IgD-negative memory B cell (primary cell): ENCODE results near the gene ADGRF3. TPM values are rescaled to one million over a fixed set of nuclear protein-coding genes. Genes with fewer than 3 reads are reported as not detected.
"Not testable (repeated sequence)": the region's sequence is repeated elsewhere in the genome, so short reads cannot be mapped to it uniquely, and the experiment has no call there.

Experiments
- H3K27ac Mint-ChIP-seq, 3 donors: one replicate each; pipeline ENCODE4 v1.8.0; 2020 to 2022; ENCODE audit warnings: mild to moderate bottlenecking in 3 of 3, mixed read lengths in 3 of 3, moderate library complexity in 1 of 3
- H3K27me3 Mint-ChIP-seq: one replicate; pipeline ENCODE4 v1.8.0; 2021; ENCODE audit warnings: mixed read lengths
- H3K36me3 Mint-ChIP-seq: one replicate; pipeline ENCODE4 v1.8.0; 2020; ENCODE audit warnings: mild to moderate bottlenecking, mixed read lengths
- H3K4me1 Mint-ChIP-seq, 3 donors: one replicate each; pipeline ENCODE4 v1.8.0; 2020 to 2022; ENCODE audit warnings: mixed read lengths in 3 of 3, mild to moderate bottlenecking in 1 of 3
- H3K4me3 Mint-ChIP-seq, 4 donors: one replicate each; pipeline ENCODE4 v1.8.0; 2020 to 2022; ENCODE audit warnings: mild to moderate bottlenecking in 4 of 4, mixed read lengths in 4 of 4, moderate library complexity in 3 of 4
- H3K9me3 Mint-ChIP-seq, 3 donors: one replicate each; pipeline ENCODE4 v1.8.0; 2020 to 2021; ENCODE audit warnings: mixed read lengths in 3 of 3, mild to moderate bottlenecking in 1 of 3
- polyA plus RNA-seq: library from polyadenylated mRNA; unstranded; fragments of 300-500 nt; fragmentation: Illumina TruSeq; gene quantifications from one replicate; pipeline ENCODE4 v1.2.3, GENCODE V29; 2021

Gene ADGRF3
- polyA plus RNA-seq, 1 donor from 2014 or later: 0.38 TPM

DNA sequence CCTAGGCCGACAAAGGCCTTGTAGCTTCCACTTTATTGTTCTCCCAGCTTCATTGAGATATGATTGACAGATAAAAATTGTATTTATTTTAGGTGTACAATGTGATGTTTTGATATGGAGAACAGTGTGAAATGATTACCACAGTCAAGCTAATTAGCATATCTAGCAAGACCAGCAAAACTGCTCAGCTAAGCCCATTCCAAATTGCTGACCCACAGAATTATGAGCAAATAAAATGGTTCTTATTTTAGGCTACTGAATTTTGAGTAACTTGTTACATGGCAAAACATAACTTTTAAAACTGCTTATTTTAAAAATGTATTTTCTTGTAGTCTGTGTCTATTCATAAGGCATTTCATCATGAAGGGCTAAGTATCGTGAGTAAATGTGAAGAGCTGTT, 9.3 kb downstream of the ADGRF3 start:
- peaks cover 0 to 2% (median 2%) of the 10 kb centered on the region in 3 donors for H3K4me1 Mint-ChIP-seq
- no peak overlapping the region for H3K4me3 Mint-ChIP-seq
- no peaks in the 10 kb centered on the region for H3K27me3 Mint-ChIP-seq
- peak overlapping the region in 1 of 3 donors; percentile 32 for H3K27ac Mint-ChIP-seq
- no peaks in the 10 kb centered on the region for H3K36me3 Mint-ChIP-seq
- no peaks in the 10 kb centered on the region for H3K9me3 Mint-ChIP-seq

DNA sequence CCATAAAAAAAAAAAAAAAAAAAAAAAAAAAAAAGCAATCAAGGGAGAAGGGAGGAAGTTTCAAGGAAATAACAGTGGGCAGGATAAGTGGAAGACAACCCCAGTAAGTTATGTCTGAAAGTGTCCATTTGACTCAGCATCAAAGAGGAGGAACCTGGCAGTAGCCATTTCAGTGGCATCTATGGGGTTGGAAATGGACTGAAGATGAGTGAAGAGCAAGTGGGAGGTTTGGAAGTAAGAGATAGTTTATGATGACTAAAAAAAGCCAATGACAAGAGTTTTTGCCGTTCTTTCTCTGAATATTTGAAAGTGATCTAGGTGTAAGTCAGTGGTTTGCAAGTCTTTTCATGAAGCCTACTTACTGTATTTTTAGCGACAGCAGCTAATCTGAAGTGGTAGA, 9.9 kb downstream of the ADGRF3 start:
- peaks cover 0 to 2% (median 2%) of the 10 kb centered on the region in 3 donors for H3K4me1 Mint-ChIP-seq
- H3K36me3 Mint-ChIP-seq: no peaks in the 10 kb centered on the region
- H3K27ac Mint-ChIP-seq: peak overlapping the region in 1 of 3 donors; percentile 32
- no peak overlapping the region for H3K4me3 Mint-ChIP-seq
- H3K27me3 Mint-ChIP-seq: no peaks in the 10 kb centered on the region
- no peaks in the 10 kb centered on the region for H3K9me3 Mint-ChIP-seq

- no peaks in the 10 kb centered on the region for H3K4me1 Mint-ChIP-seq
- no peaks in the 10 kb centered on the region for H3K36me3 Mint-ChIP-seq
- no peaks in the 10 kb centered on the region for H3K9me3 Mint-ChIP-seq
- no peaks in the 10 kb centered on the region for H3K27me3 Mint-ChIP-seq
- no peak overlapping the region for H3K27ac Mint-ChIP-seq
- H3K4me3 Mint-ChIP-seq: no peak overlapping the region
Measured at GRCh38 chr2:26335231-26335630, 11.4 kb downstream of the ADGRF3 start.

DNA sequence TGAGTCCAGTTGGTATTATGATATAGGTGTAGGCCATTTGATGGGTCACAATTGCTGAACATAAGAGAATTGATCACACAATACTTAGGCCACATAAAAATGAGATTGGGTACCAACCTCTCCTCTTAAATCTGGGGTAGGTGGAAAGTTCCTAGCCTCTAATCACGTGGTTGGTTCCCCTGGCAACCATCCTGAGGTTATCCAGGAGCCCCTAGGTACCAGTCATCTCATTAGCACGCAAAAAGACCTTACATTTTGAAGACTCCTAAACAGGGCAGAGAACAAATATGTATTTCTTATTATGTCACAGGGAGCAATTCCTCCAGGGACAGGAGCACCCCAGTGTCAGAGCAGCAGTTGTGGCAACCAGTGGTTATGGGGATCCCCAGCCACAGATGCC, 13.3 kb downstream of the ADGRF3 start:
- Mint-ChIP-seq H3K4me1 (peaks cover 0 to 6% (median 5%) of the 10 kb centered on the region in 3 donors), H3K27ac (no peak overlapping the region), H3K9me3 (no peaks in the 10 kb centered on the region), H3K36me3 (no peaks in the 10 kb centered on the region), H3K4me3 (no peak overlapping the region), H3K27me3 (no peaks in the 10 kb centered on the region)

- H3K4me1 Mint-ChIP-seq, H3K27me3 Mint-ChIP-seq, H3K4me3 Mint-ChIP-seq, H3K27ac Mint-ChIP-seq, H3K36me3 Mint-ChIP-seq, H3K9me3 Mint-ChIP-seq: not testable (repeated sequence)
Measured at GRCh38 chr2:26331321-26331720, 15.3 kb downstream of the ADGRF3 start.

DNA sequence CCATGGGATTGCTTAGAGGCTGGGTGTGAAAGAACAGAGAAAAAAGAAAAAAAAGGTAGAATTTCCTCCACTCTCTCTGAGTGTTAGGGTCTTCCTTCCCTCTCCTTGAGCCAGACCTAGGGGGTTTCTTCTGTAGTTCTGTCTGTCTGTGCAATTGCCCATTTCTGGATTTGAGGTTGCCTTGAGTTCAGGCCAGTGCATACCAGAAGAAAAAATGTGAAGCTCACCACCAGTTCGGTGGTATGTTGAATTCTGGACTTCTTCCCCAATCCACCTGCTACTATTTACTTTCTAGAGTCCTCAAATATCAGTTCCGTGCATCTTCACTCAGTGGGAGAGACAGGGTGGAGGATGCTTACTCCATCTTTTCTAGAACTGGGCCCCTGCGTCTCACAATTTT, 16.0 kb downstream of the ADGRF3 start:
- no peak overlapping the region for H3K27ac Mint-ChIP-seq
- H3K27me3 Mint-ChIP-seq: no peaks in the 10 kb centered on the region
- no peaks in the 10 kb centered on the region for H3K9me3 Mint-ChIP-seq
- no peaks in the 10 kb centered on the region for H3K36me3 Mint-ChIP-seq
- H3K4me1 Mint-ChIP-seq: peaks cover 0 to 6% (median 5%) of the 10 kb centered on the region in 3 donors
- no peak overlapping the region for H3K4me3 Mint-ChIP-seq

DNA sequence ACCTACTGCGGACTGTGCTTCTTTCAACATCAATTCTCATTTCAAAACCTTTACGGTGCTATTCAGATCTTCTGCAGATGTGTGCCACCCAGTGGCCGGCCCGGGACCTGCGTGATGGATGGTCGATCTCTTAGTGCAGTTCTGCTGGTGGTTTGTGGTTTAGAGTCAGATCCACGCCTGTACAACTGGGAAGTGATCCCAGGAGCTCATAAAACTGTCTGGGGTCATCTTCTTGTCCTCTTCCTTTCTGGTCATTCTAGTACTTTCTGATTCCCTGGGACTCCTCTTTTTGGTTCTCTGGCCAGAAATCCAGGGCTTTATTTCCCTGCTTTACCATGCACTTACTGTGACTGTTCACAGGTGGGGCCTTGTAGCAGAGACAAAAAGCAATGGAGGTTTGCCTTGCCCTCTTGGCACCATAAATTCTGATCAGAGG, 16.5 kb downstream of the ADGRF3 start:
- peaks cover 0 to 6% (median 5%) of the 10 kb centered on the region in 3 donors for H3K4me1 Mint-ChIP-seq
- H3K27me3 Mint-ChIP-seq: no peaks in the 10 kb centered on the region
- H3K9me3 Mint-ChIP-seq: no peaks in the 10 kb centered on the region
- no peak overlapping the region for H3K4me3 Mint-ChIP-seq
- H3K27ac Mint-ChIP-seq: peak overlapping the region in 1 of 3 donors; percentile 9
- H3K36me3 Mint-ChIP-seq: no peaks in the 10 kb centered on the region

DNA sequence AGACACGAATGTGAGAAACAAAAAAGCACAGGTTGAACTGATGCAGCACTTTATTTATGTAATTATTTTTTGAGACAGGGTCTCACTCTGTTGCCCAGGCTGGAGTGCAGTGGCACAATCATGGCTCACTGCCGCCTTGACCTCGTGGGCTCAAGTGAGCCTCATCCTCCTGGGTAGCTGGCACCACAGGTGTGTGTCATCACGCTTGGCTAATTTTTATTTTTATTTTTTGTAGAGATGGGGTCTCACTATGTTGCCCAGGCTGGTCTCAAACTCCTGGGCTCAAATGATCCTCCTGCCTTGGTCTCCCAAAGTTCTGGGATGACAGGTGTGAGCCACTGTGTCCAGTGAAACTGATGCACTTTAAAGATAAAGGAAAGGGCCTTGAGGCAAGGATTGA, 17.5 kb downstream of the ADGRF3 start:
- not testable (repeated sequence) for H3K36me3 Mint-ChIP-seq, H3K27ac Mint-ChIP-seq, H3K4me3 Mint-ChIP-seq, H3K27me3 Mint-ChIP-seq, H3K4me1 Mint-ChIP-seq, H3K9me3 Mint-ChIP-seq

- H3K4me3 Mint-ChIP-seq: no peak overlapping the region
- H3K4me1 Mint-ChIP-seq: peaks cover 0 to 6% (median 5%) of the 10 kb centered on the region in 3 donors
- H3K27me3 Mint-ChIP-seq: no peaks in the 10 kb centered on the region
- H3K9me3 Mint-ChIP-seq: peaks cover 0 to 2% (median 0%) of the 10 kb centered on the region in 3 donors
- no peak overlapping the region for H3K27ac Mint-ChIP-seq
- H3K36me3 Mint-ChIP-seq: no peaks in the 10 kb centered on the region
Measured at GRCh38 chr2:26327291-26328272, 19.0 kb downstream of the ADGRF3 start.

GRCh38 chr2:26326514-26326913, 20.1 kb downstream of the ADGRF3 start:
- H3K27me3 Mint-ChIP-seq: no peaks in the 10 kb centered on the region
- H3K27ac Mint-ChIP-seq: no peak overlapping the region
- H3K9me3 Mint-ChIP-seq: peaks cover 0 to 2% (median 0%) of the 10 kb centered on the region in 3 donors
- no peak overlapping the region for H3K4me3 Mint-ChIP-seq
- peaks cover 0 to 6% (median 5%) of the 10 kb centered on the region in 3 donors for H3K4me1 Mint-ChIP-seq
- no peaks in the 10 kb centered on the region for H3K36me3 Mint-ChIP-seq

GRCh38 chr2:26325851-26326250, 20.7 kb downstream of the ADGRF3 start:
- Mint-ChIP-seq H3K4me3 (no peak overlapping the region), H3K9me3 (peaks cover 0 to 2% (median 0%) of the 10 kb centered on the region in 3 donors), H3K27ac (no peak overlapping the region), H3K27me3 (no peaks in the 10 kb centered on the region), H3K36me3 (no peaks in the 10 kb centered on the region), H3K4me1 (peaks cover 0 to 6% (median 5%) of the 10 kb centered on the region in 3 donors)

GRCh38 chr2:26324903-26325302, 21.7 kb downstream of the ADGRF3 start:
- Mint-ChIP-seq H3K9me3 (peaks cover 0 to 2% (median 0%) of the 10 kb centered on the region in 3 donors), H3K4me1 (peaks cover 0 to 3% (median 2%) of the 10 kb centered on the region in 3 donors), H3K27me3 (no peaks in the 10 kb centered on the region), H3K4me3 (no peak overlapping the region), H3K27ac (no peak overlapping the region), H3K36me3 (no peaks in the 10 kb centered on the region)

DNA sequence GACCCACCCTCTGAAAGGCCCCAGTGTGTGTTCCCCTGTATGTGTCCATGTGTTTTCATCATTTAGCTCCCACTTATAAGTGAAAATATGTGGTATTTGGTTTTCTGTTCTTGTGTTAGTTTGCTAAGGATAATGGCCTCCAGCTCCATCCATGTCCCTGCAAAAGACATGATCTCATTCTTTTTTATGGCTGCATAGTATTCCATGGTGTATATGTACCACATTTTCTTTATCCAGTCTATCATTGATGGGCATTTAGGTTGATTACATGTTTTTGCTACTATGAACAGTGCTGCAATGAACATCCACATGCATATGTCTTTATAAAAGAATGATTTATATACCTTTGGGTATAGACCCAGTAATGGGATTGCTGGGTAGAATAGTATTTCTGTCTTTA, 22.1 kb downstream of the ADGRF3 start:
- H3K4me1 Mint-ChIP-seq, H3K36me3 Mint-ChIP-seq, H3K27ac Mint-ChIP-seq, H3K27me3 Mint-ChIP-seq, H3K9me3 Mint-ChIP-seq, H3K4me3 Mint-ChIP-seq: not testable (repeated sequence)

DNA sequence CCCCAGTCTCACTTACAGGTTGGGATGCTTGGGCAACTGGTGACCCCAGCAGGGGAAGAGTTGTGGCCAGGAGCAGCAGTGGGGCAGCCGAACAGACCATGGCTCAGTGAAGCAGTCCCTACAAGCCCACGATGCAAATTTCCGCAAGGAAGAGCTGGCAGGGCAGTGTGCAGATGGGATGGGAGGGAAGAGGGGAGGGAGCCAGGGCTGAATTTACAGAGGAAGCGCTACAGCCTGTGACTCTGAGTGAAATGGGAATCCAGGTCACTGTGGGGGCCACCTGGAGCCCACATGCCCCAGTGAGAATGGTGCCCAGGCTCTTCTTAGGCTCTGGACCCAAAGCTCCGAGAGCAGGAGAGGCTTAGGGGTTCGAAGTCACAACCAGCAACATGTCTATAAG, 27.6 kb downstream of the ADGRF3 start:
- no peaks in the 10 kb centered on the region for H3K9me3 Mint-ChIP-seq
- no peaks in the 10 kb centered on the region for H3K4me1 Mint-ChIP-seq
- H3K27ac Mint-ChIP-seq: no peak overlapping the region
- H3K36me3 Mint-ChIP-seq: peaks cover 5% of the 10 kb centered on the region
- no peaks in the 10 kb centered on the region for H3K27me3 Mint-ChIP-seq
- no peak overlapping the region for H3K4me3 Mint-ChIP-seq

DNA sequence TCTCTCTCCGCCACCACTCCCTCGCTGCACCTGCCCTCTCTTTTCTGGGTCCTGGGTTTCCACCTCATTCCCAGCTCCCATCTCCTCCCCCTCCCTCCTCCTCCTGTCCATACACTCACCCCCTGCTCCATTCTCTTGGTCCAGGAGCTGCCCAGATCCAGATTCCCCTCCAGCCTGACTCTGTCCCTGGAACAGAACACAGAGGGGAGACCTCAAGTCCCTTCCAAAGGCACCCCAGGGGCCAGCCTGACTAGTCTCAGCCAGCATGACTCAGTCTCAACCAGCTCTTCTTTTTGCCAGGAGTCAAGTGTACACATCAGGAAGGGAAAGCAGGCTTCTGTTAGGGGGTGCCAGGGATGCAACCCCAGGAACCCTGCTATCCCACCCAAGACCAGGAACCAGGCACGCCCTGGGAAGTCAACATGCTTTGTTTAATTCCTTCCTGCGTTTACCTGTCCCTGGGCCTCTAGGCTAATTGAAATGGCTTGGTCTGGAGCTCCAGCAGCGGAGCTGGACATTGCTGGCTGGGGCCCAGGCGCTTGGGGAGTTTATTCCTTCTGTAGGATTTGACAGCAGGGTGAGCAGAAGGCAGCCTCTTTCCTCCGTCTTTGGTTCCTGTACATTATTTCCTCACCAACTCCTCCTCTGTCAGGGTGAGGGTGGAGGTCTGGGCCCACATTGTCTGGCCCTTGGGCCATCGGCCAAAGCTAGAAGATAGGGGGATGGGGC, 29.0 kb downstream of the ADGRF3 start:
- Mint-ChIP-seq H3K27ac (no peak overlapping the region), H3K4me3 (peak overlapping the region in 1 of 4 donors; percentile 63), H3K27me3 (no peaks in the 10 kb centered on the region), H3K9me3 (no peaks in the 10 kb centered on the region), H3K4me1 (no peaks in the 10 kb centered on the region), H3K36me3 (peaks cover 5% of the 10 kb centered on the region)
